Lung (tissue), 12 donors: ENCODE data around the gene GPR108. TPM values are rescaled to one million over a fixed set of nuclear protein-coding genes. Genes with fewer than 3 reads are reported as not detected.

Experiments
- ATAC-seq: fragments of 200-7000 bp; cut with Tn5 transposase; one replicate; pipeline ENCODE4 v1.9.1; 2020; ENCODE audit warnings: moderate number of reproducible peaks; ENCODE audit not compliant: insufficient read depth, low FRiP score
- DNase-seq, 3 donors: peaks; one replicate each; pipeline ENCODE4 v3.0.0-alpha.2; 2013 to 2017
- H3K27ac ChIP-seq, 2 donors: one replicate each; pipeline ENCODE4 v1.5.1; 2013; ENCODE audit warnings: mild to moderate bottlenecking in 2 of 2, moderate library complexity in 2 of 2, control low read depth in 1 of 2, inconsistent platforms in 1 of 2, low read depth in 1 of 2, low read length in 1 of 2
- H3K27me3 ChIP-seq, 3 donors: one replicate each; pipeline ENCODE4 v1.5.1; 2013; ENCODE audit warnings: low read length in 2 of 3; ENCODE audit not compliant: control insufficient read depth in 3 of 3, insufficient read depth in 3 of 3
- H3K36me3 ChIP-seq, 4 donors: one replicate each; pipeline ENCODE4 v1.5.1; 2013; ENCODE audit warnings: low read length in 4 of 4, mild to moderate bottlenecking in 1 of 4, moderate library complexity in 1 of 4; ENCODE audit not compliant: control insufficient read depth in 4 of 4, insufficient read depth in 4 of 4
- H3K4me1 ChIP-seq, 5 donors: one replicate each; pipeline ENCODE4 v1.5.1; 2013; ENCODE audit warnings: low read length in 5 of 5, mild to moderate bottlenecking in 2 of 5, moderate library complexity in 1 of 5; ENCODE audit not compliant: control insufficient read depth in 5 of 5, insufficient read depth in 5 of 5
- H3K4me3 ChIP-seq: one replicate; pipeline ENCODE4 v1.5.1; 2013; ENCODE audit warnings: mild to moderate bottlenecking, control low read depth, moderate library complexity
- H3K9ac ChIP-seq, 2 donors: one replicate each; pipeline ENCODE4 v1.5.1; 2013; ENCODE audit warnings: low read length in 2 of 2, control low read depth in 1 of 2; ENCODE audit not compliant: insufficient read depth in 1 of 2
- H3K9me3 ChIP-seq, 4 donors: one replicate each; pipeline ENCODE4 v1.5.1; 2013; ENCODE audit warnings: low read length in 3 of 4, mild to moderate bottlenecking in 1 of 4, moderate library complexity in 1 of 4; ENCODE audit not compliant: control insufficient read depth in 4 of 4, insufficient read depth in 3 of 4
- WGBS, 2 donors: extraction: QIAGEN DNeasy Blood & Tissue Kit; methylation state at CpG; one replicate each; pipeline ENCODE4 v1.1.7; 2013; 5-methylcytosine and 5-hydroxymethylcytosine counted together
- polyA plus RNA-seq, 2 donors: library from polyadenylated mRNA; stranded (reverse); fragments of 200-250 nt; gene quantifications; one replicate each; pipeline ENCODE4 v1.2.1, GENCODE V29; 2013
- total RNA-seq, 2 donors: library from RNA; depleted of rRNA in 1 of 2; stranded (reverse); fragments of >200 nt in 1 of 2; gene quantifications; one replicate each; pipeline ENCODE4 v1.2.1, GENCODE V29; 2014 to 2021
- TF ChIP-seq, protein P1 (sequence below): IDR thresholded peaks from 2 replicates; pipeline ENCODE4 v1.5.1; 2012; ENCODE audit warnings: mild to moderate bottlenecking; ENCODE audit errors: control extremely low read depth, extremely low read depth
- donor health status: control.
- donor health status: control.
- donor health status: Bipolar disorder and iron deficiency.
- donor health status: healthy.
- donor health status: DM: yes; HTN: yes; CAD: no.

Gene GPR108
- total and polyA plus RNA-seq, 4 donors: 33.5 to 98.0 (median 93.5) TPM

DNA sequence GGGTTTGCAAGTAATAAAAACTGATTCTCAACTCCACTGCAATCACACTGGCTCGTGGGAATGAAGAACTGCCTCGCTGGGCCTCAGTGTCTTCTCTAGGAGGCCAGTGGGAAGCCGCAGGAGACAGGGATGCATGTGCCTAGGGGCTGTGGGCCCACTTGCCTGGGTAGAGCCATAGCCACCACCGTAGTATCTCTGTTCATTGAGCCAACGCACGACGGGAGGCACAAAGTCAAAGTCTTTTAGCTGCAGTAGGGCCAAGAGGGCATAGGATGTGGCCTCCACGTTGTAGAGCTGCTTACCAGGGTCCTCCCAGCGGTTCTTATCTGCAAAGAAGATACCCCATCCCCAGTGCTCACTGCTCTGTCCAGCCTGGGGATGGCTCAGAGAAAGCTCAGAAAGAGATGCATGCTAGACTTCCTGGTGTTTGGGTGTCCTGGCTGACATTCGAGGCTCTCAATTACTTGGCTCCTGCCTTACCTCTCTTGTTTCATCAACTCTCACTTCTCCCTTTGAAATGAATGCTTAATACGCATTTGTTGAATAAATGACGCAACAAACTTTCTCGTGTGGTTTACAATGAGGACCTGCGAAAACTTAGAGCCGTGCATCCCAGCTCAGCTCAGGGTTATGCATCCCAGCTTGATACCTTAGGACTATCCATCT lies 51.3 kb downstream of the GPR108 start:
- Histone ChIP-seq H3K36me3 (peaks cover 0 to 12% (median 0%) of the 10 kb centered on the region in 4 donors), H3K27ac (no peak overlapping the region), H3K9ac (no peak overlapping the region), H3K4me1 (no peaks in the 10 kb centered on the region), H3K4me3 (no peak overlapping the region), H3K9me3 (peaks cover 0 to 2% (median 0%) of the 10 kb centered on the region in 4 donors), H3K27me3 (no peaks in the 10 kb centered on the region)
- ATAC-seq (no peak), DNase-seq (no peak)
- 78 to 79% methylated on average over 15 of the region's 15 CpGs for WGBS, 2 donors
- TF ChIP-seq, protein P1, sequence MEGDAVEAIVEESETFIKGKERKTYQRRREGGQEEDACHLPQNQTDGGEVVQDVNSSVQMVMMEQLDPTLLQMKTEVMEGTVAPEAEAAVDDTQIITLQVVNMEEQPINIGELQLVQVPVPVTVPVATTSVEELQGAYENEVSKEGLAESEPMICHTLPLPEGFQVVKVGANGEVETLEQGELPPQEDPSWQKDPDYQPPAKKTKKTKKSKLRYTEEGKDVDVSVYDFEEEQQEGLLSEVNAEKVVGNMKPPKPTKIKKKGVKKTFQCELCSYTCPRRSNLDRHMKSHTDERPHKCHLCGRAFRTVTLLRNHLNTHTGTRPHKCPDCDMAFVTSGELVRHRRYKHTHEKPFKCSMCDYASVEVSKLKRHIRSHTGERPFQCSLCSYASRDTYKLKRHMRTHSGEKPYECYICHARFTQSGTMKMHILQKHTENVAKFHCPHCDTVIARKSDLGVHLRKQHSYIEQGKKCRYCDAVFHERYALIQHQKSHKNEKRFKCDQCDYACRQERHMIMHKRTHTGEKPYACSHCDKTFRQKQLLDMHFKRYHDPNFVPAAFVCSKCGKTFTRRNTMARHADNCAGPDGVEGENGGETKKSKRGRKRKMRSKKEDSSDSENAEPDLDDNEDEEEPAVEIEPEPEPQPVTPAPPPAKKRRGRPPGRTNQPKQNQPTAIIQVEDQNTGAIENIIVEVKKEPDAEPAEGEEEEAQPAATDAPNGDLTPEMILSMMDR: no peak

DNA sequence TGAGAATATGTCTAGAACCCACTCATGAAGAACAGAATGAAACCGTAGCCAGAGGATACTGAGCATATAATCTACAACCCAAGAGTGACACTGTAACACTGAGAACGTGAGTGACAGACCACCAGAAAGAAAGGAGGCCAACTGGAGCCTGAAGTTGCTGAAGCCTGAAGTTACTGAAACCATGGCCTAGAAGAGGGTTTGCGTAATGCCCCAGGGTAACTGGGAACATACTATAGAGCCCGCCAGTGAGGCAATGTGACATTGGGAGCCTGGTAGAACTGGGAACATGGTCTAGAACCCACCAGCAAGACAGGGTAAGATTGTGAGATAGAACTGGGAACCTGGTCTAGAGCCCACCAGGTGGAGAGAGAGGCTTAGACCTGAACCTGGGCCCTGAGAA lies 51.9 kb downstream of the GPR108 start:
- Histone ChIP-seq H3K9me3 (peaks cover 0 to 2% (median 0%) of the 10 kb centered on the region in 4 donors), H3K4me1 (no peaks in the 10 kb centered on the region), H3K27ac (no peak overlapping the region), H3K4me3 (no peak overlapping the region), H3K36me3 (peaks cover 0 to 12% (median 0%) of the 10 kb centered on the region in 4 donors), H3K27me3 (no peaks in the 10 kb centered on the region), H3K9ac (no peak overlapping the region)
- WGBS, 2 donors: 82 to 87% methylated on average over 4 of the region's 4 CpGs
- ATAC-seq (no peak), DNase-seq (no peak)
- TF ChIP-seq, protein P1: no peak

DNA sequence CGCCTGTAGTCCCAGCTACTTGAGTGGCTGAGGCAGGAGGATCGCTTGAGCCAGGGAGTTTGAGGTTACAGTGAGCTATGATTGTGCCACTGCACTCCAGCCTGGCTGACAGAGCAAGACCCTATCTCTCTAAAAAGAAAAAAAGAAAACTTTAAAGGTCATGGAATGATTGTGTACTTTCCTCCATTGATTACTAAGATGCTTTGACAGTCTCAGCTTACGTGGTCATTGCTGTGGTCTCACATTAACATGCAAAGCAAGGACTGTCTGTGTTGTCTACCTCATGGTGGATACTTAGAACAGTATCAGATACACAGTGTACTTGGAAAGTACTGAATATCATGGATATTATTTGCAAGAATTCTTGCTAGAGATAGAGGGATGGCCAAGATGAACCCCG lies 53.4 kb downstream of the GPR108 start:
- Histone ChIP-seq H3K4me1 (no peaks in the 10 kb centered on the region), H3K9ac (no peak overlapping the region), H3K4me3 (no peak overlapping the region), H3K9me3 (peaks cover 0 to 2% (median 0%) of the 10 kb centered on the region in 4 donors), H3K27me3 (no peaks in the 10 kb centered on the region), H3K36me3 (peaks cover 0 to 15% (median 0%) of the 10 kb centered on the region in 4 donors), H3K27ac (no peak overlapping the region)
- DNase-seq: no peak
- ATAC-seq: no peak
- TF ChIP-seq, protein P1: no peak
- WGBS, 2 donors: 89 to 91% methylated on average over 4 of the region's 4 CpGs
